ENCODE results near the gene BGN.

DNA sequence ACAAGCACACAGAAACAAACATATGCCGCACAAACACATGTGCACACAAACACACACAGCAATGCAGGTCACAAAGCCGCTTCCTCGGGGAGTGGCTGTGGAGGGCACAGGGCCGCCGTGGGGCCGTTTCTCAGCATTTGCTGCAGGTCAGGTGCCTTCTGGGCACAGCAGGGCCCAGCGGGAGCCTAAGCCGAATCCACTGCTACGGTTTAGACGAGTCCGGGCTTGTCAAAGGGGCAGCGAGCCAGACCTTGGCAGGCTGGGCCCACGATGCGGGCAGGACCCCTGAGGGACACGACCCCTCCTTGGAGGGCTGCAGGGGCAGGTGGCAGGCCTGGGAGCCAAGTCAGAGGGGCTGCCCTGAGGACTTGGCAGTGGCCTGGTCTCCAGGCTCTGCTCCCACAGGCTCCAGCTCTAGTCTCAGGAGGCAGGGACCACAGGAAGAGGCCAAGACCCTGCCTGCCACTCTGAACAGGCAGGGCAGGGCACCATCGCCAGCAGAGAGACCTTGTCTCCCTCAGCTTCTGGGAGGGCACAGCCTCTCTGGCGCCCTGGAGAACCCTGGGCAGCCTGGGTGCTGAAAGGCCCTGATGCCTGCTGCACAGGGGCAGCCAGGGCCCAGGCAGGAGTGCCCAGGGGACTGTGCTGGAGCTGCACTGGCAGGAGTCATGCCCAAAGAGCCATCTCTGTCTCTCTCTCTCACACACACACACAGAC, 17.2 kb downstream of the BGN start:
- TF ChIP-seq, protein P1, sequence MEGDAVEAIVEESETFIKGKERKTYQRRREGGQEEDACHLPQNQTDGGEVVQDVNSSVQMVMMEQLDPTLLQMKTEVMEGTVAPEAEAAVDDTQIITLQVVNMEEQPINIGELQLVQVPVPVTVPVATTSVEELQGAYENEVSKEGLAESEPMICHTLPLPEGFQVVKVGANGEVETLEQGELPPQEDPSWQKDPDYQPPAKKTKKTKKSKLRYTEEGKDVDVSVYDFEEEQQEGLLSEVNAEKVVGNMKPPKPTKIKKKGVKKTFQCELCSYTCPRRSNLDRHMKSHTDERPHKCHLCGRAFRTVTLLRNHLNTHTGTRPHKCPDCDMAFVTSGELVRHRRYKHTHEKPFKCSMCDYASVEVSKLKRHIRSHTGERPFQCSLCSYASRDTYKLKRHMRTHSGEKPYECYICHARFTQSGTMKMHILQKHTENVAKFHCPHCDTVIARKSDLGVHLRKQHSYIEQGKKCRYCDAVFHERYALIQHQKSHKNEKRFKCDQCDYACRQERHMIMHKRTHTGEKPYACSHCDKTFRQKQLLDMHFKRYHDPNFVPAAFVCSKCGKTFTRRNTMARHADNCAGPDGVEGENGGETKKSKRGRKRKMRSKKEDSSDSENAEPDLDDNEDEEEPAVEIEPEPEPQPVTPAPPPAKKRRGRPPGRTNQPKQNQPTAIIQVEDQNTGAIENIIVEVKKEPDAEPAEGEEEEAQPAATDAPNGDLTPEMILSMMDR (conservative IDR thresholded peaks at IDR 0.05; ENCODE audit: low read depth in 2 of 2): no peak
- TF ChIP-seq EZH2 (IDR thresholded peaks at IDR 0.05; ENCODE audit: low read depth, unreplicated experiment) (no peak), ZNF331 (CRISPR knock-in tag; IDR thresholded peaks at IDR 0.05; ENCODE audit: low read depth) (no peak), POLR2AphosphoS5 (IDR thresholded peaks at IDR 0.05; ENCODE audit: low read depth) (no peak), STAT1 (IDR thresholded peaks at IDR 0.05; ENCODE audit: unreplicated experiment) (no peak), EZH2phosphoT487 (IDR thresholded peaks at IDR 0.05; ENCODE audit: unreplicated experiment) (no peak), JUNB (IDR thresholded peaks at IDR 0.05; ENCODE audit: unreplicated experiment) (no peak), CREB1 (CRISPR knock-in tag; IDR thresholded peaks at IDR 0.05; ENCODE audit: low read depth) (no peak), NANOG (IDR thresholded peaks at IDR 0.05; ENCODE audit: borderline replicate concordance) (no peak), ZNF114 (CRISPR knock-in tag; IDR thresholded peaks at IDR 0.05) (no peak)
- TF ChIP-seq, protein P2, sequence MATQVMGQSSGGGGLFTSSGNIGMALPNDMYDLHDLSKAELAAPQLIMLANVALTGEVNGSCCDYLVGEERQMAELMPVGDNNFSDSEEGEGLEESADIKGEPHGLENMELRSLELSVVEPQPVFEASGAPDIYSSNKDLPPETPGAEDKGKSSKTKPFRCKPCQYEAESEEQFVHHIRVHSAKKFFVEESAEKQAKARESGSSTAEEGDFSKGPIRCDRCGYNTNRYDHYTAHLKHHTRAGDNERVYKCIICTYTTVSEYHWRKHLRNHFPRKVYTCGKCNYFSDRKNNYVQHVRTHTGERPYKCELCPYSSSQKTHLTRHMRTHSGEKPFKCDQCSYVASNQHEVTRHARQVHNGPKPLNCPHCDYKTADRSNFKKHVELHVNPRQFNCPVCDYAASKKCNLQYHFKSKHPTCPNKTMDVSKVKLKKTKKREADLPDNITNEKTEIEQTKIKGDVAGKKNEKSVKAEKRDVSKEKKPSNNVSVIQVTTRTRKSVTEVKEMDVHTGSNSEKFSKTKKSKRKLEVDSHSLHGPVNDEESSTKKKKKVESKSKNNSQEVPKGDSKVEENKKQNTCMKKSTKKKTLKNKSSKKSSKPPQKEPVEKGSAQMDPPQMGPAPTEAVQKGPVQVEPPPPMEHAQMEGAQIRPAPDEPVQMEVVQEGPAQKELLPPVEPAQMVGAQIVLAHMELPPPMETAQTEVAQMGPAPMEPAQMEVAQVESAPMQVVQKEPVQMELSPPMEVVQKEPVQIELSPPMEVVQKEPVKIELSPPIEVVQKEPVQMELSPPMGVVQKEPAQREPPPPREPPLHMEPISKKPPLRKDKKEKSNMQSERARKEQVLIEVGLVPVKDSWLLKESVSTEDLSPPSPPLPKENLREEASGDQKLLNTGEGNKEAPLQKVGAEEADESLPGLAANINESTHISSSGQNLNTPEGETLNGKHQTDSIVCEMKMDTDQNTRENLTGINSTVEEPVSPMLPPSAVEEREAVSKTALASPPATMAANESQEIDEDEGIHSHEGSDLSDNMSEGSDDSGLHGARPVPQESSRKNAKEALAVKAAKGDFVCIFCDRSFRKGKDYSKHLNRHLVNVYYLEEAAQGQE (IDR thresholded peaks at IDR 0.05; ENCODE audit: unreplicated experiment): no peak
- TF ChIP-seq, protein P3, sequence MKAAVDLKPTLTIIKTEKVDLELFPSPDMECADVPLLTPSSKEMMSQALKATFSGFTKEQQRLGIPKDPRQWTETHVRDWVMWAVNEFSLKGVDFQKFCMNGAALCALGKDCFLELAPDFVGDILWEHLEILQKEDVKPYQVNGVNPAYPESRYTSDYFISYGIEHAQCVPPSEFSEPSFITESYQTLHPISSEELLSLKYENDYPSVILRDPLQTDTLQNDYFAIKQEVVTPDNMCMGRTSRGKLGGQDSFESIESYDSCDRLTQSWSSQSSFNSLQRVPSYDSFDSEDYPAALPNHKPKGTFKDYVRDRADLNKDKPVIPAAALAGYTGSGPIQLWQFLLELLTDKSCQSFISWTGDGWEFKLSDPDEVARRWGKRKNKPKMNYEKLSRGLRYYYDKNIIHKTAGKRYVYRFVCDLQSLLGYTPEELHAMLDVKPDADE (IDR thresholded peaks at IDR 0.05): no peak
- TF ChIP-seq, protein P4, sequence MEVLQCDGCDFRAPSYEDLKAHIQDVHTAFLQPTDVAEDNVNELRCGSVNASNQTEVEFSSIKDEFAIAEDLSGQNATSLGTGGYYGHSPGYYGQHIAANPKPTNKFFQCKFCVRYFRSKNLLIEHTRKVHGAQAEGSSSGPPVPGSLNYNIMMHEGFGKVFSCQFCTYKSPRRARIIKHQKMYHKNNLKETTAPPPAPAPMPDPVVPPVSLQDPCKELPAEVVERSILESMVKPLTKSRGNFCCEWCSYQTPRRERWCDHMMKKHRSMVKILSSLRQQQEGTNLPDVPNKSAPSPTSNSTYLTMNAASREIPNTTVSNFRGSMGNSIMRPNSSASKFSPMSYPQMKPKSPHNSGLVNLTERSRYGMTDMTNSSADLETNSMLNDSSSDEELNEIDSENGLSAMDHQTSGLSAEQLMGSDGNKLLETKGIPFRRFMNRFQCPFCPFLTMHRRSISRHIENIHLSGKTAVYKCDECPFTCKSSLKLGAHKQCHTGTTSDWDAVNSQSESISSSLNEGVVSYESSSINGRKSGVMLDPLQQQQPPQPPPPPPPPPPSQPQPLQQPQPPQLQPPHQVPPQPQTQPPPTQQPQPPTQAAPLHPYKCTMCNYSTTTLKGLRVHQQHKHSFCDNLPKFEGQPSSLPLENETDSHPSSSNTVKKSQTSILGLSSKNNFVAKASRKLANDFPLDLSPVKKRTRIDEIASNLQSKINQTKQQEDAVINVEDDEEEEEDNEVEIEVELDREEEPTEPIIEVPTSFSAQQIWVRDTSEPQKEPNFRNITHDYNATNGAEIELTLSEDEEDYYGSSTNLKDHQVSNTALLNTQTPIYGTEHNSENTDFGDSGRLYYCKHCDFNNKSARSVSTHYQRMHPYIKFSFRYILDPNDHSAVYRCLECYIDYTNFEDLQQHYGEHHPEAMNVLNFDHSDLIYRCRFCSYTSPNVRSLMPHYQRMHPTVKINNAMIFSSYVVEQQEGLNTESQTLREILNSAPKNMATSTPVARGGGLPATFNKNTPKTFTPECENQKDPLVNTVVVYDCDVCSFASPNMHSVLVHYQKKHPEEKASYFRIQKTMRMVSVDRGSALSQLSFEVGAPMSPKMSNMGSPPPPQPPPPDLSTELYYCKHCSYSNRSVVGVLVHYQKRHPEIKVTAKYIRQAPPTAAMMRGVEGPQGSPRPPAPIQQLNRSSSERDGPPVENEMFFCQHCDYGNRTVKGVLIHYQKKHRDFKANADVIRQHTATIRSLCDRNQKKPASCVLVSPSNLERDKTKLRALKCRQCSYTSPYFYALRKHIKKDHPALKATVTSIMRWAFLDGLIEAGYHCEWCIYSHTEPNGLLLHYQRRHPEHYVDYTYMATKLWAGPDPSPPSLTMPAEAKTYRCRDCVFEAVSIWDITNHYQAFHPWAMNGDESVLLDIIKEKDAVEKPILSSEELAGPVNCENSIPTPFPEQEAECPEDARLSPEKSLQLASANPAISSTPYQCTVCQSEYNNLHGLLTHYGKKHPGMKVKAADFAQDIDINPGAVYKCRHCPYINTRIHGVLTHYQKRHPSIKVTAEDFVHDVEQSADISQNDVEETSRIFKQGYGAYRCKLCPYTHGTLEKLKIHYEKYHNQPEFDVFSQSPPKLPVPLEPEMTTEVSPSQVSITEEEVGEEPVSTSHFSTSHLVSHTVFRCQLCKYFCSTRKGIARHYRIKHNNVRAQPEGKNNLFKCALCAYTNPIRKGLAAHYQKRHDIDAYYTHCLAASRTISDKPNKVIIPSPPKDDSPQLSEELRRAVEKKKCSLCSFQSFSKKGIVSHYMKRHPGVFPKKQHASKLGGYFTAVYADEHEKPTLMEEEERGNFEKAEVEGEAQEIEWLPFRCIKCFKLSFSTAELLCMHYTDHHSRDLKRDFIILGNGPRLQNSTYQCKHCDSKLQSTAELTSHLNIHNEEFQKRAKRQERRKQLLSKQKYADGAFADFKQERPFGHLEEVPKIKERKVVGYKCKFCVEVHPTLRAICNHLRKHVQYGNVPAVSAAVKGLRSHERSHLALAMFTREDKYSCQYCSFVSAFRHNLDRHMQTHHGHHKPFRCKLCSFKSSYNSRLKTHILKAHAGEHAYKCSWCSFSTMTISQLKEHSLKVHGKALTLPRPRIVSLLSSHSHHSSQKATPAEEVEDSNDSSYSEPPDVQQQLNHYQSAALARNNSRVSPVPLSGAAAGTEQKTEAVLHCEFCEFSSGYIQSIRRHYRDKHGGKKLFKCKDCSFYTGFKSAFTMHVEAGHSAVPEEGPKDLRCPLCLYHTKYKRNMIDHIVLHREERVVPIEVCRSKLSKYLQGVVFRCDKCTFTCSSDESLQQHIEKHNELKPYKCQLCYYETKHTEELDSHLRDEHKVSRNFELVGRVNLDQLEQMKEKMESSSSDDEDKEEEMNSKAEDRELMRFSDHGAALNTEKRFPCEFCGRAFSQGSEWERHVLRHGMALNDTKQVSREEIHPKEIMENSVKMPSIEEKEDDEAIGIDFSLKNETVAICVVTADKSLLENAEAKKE (CRISPR knock-in tag; IDR thresholded peaks at IDR 0.05): no peak

Data from GM23338 (cell line).